Measurements from ENCODE around the gene CFAP70.

CFAP70 gene

DNA sequence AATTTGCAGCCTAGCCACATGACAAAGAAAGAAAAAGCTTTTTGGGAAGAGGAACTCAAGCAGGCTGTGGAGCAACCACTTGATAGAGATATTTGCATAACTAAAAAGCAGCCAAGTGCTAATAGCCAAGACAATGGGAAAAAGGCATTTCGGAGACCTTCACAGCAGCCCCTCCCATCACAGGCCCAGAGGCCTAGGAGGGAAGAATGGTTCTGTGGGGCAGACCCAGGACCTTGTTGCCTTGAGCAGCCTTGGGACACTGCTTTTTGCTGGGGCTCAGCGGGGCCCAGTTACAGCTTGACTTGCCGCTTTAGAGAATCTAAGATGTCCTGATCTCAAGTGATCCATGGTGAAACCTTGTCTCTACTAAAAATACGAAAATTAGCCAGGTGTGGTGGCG lies 152.3 kb downstream of the CFAP70 start:
- intact Hi-C loops (cut with DNase I; ENCODE audit: low total_unique reads): no loop called here

GRCh38 chr10:73205890-73206289 lies 152.8 kb downstream of the CFAP70 start:
- DNase-seq: no peak
- Histone ChIP-seq H3K9me3 (no peaks in the 10 kb centered on the region), H3K36me3 (peaks cover 0 to 41% (median 37%) of the 10 kb centered on the region in 3 donors), H3K27me3 (no peaks in the 10 kb centered on the region), H3K4me1 (no peaks in the 10 kb centered on the region), H3K4me3 (no peak overlapping the region), H3K27ac (no peak overlapping the region)
- no peak for TF ChIP-seq CTCF (IDR thresholded peaks at IDR 0.05)
- intact Hi-C loops (cut with DNase I; ENCODE audit: low total_unique reads): no loop called here

More for the DNA sequence above, 152.3 kb downstream of the CFAP70 start:
- Histone ChIP-seq H3K27ac (no peak overlapping the region), H3K4me1 (no peaks in the 10 kb centered on the region), H3K9me3 (no peaks in the 10 kb centered on the region), H3K4me3 (no peak overlapping the region), H3K36me3 (peaks cover 0 to 45% (median 38%) of the 10 kb centered on the region in 3 donors), H3K27me3 (no peaks in the 10 kb centered on the region)
- no peak for TF ChIP-seq CTCF (IDR thresholded peaks at IDR 0.05)
- no peak for DNase-seq

DNA sequence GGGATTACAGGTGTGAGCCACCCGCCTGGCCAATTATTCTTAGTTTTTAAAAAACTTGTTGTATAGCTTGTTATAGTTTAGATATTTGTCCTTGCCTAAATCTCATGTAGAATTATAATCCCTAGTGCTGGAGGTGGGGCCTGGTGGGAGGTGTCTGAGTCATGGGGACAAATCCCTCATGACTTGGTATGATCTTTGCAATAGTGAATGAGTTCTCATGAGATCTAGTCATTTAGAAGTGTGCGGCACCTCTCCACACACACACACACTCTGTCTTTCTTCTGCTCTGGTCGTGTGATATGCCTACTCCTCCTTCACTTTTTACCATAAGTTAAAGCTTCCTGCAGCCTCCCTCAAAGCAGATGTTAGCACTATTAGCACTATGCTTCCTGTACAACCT lies 153.6 kb downstream of the CFAP70 start:
- Histone ChIP-seq H3K4me3 (no peak overlapping the region), H3K36me3 (peaks cover 0 to 37% (median 37%) of the 10 kb centered on the region in 3 donors), H3K4me1 (no peaks in the 10 kb centered on the region), H3K27ac (no peak overlapping the region), H3K27me3 (no peaks in the 10 kb centered on the region), H3K9me3 (no peaks in the 10 kb centered on the region)
- no peak for TF ChIP-seq CTCF (IDR thresholded peaks at IDR 0.05)
- intact Hi-C loops (cut with DNase I; ENCODE audit: low total_unique reads): no loop called here
- DNase-seq: no peak
